GM12878 (cell line): Measurements from ENCODE around the gene MYBPC2. TPM values are rescaled to one million over a fixed set of nuclear protein-coding genes. Genes with fewer than 3 reads are reported as not detected.

Experiments
- HCFC1 ChIP-seq: fragments of 150-350 bp; IDR thresholded peaks from 2 replicates; pipeline ENCODE4 v1.6.1; 2014; ENCODE audit warnings: low read length
- JUNB ChIP-seq: IDR thresholded peaks from 2 replicates; pipeline ENCODE4 v1.6.1; 2016; ENCODE audit warnings: antibody characterized with exemption, mild to moderate bottlenecking
- SREBF1 ChIP-seq: IDR thresholded peaks from 2 replicates; pipeline ENCODE4 v1.6.1; 2012; ENCODE audit warnings: mild to moderate bottlenecking, low read length
- YBX1 ChIP-seq: fragments of 450-650 bp; IDR thresholded peaks from 2 replicates; pipeline ENCODE4 v1.6.1; 2016; ENCODE audit warnings: antibody characterized with exemption
- ZNF592 ChIP-seq: fragments of 450-650 bp; IDR thresholded peaks from 2 replicates; pipeline ENCODE4 v1.6.1; 2017; ENCODE audit warnings: mild to moderate bottlenecking, moderate library complexity
- polyA plus RNA-seq, 11 experiments: library from polyadenylated mRNA; depleted of rRNA in 4 of 11; unstranded in 6 of 11; stranded (reverse) in 5 of 11; fragments of >200 nt; fragmentation: Nextera tagmentation in 4 of 11; fragmentation: Illumina TruSeq in 1 of 11; extraction: Ambion mirVana in 4 of 11; extraction: Trizol in 1 of 11; gene quantifications; 1 replicate in 1 of 11; 2 replicates in 10 of 11; pipeline versions ENCODE4 v1.2.1 to v1.2.3, GENCODE V29; 2011 to 2016; ENCODE audit warnings: inconsistent platforms in 2 of 11, missing spikeins in 2 of 11, low read depth in 1 of 11
- total RNA-seq, 4 experiments: library from RNA; depleted of rRNA in 3 of 4; stranded (reverse); fragments of >200 nt in 3 of 4; fragmentation: Illumina TruSeq in 1 of 4; extraction: Trizol in 1 of 4; gene quantifications; 2 replicates each; pipeline versions ENCODE4 v1.2.1 to v1.2.3, GENCODE V29; 2013 to 2021
- TF ChIP-seq, protein P1 (sequence below): fragments of 150-350 bp; IDR thresholded peaks from 2 replicates; pipeline ENCODE4 v1.6.1; 2016; ENCODE audit warnings: low read depth, low read length

The MYBPC2 gene
- total and polyA plus RNA-seq, 10 of the 15 experiments (the other 5 are each of a cell fraction or from before 2014, with no cell fraction given) = 0.09 to 2.6 (median 0.61) TPM

DNA sequence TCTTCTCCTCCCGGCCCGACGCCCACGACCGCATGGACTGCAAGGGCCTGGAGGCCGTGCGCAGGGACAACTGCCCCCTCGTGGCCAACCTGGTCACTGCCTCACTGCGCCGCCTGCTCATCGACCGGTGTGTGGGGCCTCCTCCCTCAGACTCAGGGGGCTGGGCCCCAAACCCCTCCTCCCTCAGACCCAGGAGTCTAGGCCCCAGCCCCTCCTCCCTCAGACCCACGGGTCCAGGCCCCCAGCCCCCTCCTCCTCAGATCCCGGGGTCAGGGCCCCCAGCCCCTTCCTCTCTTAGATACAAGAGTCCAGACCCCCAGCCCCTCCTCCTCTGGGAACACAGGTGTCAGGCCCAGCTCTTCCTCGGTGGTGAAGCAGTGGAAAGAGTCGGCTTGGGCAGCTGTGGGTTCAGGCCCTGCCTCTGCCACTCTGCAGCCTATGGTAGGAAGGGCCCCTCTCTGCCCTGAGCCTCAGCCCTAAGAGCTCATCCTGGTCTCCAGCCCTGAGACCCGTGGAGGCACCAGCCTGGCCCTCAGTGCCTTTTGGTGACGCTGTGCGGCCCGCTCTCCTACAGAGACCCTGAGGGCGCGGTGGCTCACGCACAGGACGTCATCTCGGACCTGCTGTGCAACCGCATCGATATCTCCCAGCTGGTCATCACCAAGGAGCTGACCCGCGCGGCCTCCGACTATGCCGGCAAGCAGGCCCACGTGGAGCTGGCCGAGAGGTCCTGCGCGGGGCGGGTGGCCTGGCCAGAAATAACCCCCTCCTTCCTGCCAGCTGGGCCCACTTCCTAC lies 17.6 kb upstream of the MYBPC2 start (continued):
- TF ChIP-seq ZNF592 (0 out of 2 replicates have a peak, but pooled peaks have one; percentile 18), JUNB (no peak), YBX1 (no peak), HCFC1 (0 out of 2 replicates have a peak, but pooled peaks have one; percentile 19), SREBF1 (no peak)
- TF ChIP-seq, protein P1, sequence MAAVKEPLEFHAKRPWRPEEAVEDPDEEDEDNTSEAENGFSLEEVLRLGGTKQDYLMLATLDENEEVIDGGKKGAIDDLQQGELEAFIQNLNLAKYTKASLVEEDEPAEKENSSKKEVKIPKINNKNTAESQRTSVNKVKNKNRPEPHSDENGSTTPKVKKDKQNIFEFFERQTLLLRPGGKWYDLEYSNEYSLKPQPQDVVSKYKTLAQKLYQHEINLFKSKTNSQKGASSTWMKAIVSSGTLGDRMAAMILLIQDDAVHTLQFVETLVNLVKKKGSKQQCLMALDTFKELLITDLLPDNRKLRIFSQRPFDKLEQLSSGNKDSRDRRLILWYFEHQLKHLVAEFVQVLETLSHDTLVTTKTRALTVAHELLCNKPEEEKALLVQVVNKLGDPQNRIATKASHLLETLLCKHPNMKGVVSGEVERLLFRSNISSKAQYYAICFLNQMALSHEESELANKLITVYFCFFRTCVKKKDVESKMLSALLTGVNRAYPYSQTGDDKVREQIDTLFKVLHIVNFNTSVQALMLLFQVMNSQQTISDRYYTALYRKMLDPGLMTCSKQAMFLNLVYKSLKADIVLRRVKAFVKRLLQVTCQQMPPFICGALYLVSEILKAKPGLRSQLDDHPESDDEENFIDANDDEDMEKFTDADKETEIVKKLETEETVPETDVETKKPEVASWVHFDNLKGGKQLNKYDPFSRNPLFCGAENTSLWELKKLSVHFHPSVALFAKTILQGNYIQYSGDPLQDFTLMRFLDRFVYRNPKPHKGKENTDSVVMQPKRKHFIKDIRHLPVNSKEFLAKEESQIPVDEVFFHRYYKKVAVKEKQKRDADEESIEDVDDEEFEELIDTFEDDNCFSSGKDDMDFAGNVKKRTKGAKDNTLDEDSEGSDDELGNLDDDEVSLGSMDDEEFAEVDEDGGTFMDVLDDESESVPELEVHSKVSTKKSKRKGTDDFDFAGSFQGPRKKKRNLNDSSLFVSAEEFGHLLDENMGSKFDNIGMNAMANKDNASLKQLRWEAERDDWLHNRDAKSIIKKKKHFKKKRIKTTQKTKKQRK = no peak
- TF ChIP-seq, all 136 proteins: peak for 35
